HG03469 (cell line): Measurements from ENCODE around the gene IDE.
"Not testable (repeated sequence)": the region's sequence is repeated elsewhere in the genome, so short reads cannot be mapped to it uniquely, and the experiment has no call there.

Experiments used
- ATAC-seq: cut with Tn5 transposase; IDR thresholded peaks from one replicate; pipeline ENCODE4 v1.9.1; 2021; ENCODE audit warnings: mild to moderate bottlenecking, moderate library complexity, moderate number of reproducible peaks; ENCODE audit not compliant: unreplicated experiment

The IDE gene

DNA sequence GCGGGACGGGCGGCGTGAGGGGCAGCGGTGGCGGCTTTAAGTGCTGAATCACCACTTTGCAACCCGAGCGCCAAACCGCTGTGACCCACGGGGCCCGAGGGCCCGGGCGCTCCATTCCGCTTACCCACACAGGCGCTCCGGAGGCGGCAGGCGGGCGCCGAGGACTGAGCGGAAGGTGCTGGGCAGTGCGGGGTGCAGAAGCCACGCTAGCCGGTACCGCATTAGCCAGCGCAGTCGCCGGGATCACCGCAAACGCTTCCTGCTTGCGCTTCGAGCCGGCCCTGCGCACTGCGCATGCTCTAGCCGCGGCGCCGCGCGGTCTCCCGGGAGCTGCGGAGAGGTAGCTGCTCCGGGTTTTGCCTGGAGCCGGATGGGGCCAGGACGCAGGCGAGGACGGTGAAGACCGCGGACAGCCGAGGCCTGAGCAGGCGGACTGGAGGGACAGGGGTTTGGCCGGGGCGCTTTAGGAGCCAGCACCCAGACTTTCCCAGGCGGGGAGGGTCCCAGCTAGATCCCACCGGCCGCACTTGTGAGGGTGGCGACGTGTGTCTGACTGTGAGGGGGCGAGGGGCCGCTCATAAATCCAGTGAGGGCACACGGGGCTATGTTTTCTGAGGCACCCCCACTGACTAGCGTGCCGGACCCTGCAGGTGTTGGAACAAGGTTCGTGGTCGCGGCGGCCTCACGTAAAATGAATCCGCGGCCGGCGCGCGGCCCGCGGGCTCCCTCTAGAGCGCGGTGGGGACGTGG is at the start of gene IDE:
TSS of gene IDE (minus strand) at position 296 of the 750 bp plus-strand sequence. CDS start at position 222, 74 bp downstream.
- ATAC-seq, result peak; percentile 47

DNA sequence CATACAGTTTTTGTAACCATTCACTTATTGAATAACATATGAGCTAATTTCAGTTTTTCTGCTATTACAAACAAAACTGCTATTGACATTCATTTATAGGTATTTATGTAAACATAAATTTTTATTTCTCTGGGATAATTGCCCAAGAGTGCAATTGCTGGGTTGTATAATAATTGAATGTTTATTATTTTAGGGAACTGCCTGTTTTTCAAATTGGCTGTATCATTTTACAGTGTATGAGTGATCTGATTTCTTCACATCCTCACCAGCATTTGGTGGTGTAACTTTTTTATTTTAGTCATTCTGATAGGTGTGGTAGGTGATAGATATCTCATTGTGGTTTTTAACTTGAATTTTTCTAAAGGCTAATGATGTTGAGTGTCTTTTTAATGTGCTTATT is 45.5 kb upstream of the IDE start:
- ATAC-seq, result no peak

GRCh38 chr10:92615515-92615914 is 41.6 kb upstream of the IDE start:
- no peak for ATAC-seq

- ATAC-seq, result no peak
Observed at GRCh38 chr10:92604841-92605240, 30.9 kb upstream of the IDE start.

- ATAC-seq, result no peak
Observed at GRCh38 chr10:92598321-92598720, 24.4 kb upstream of the IDE start.

GRCh38 chr10:92595505-92595904 is 21.6 kb upstream of the IDE start:
- ATAC-seq, result no peak

- ATAC-seq, result no peak
Observed at GRCh38 chr10:92593619-92594588, 20.0 kb upstream of the IDE start.

- peak; percentile 68 for ATAC-seq
Observed at GRCh38 chr10:92592761-92593618, 19.1 kb upstream of the IDE start, which contains the start of gene KIF11. Gene KIF11, plus strand, starts transcription at chr10:92593130. Its CDS starts 246 bp downstream, at chr10:92593376.

DNA sequence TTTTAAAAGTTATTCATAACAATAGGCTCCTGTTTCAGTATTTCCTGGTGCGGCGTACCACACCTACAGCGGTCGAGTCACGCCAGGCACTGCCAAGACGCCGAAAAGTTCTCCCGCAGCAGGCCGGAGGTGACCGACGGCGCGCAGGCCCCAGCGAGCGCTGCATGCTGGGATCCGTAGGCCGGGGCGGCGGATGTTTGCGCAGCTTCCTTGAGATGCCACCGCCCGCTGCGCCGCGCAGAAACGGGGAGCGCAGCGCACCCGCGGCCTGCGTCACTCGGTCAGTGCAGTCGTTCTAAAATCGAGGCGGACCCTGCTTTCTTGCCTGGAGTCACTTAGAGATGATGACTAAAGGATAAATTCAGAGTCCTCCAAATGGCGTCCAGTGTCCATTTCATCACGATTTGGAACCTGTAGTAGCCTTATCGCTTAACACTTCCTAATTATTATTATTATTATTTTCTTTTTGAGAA is 17.7 kb upstream of the IDE start:
- peak; percentile 54 for ATAC-seq

GRCh38 chr10:92590623-92591549 is 17.0 kb upstream of the IDE start:
- ATAC-seq, result no peak

GRCh38 chr10:92582347-92582746 is 8.5 kb upstream of the IDE start:
- not testable (repeated sequence) for ATAC-seq

GRCh38 chr10:92575961-92576360 is 2.1 kb upstream of the IDE start:
- no peak for ATAC-seq

DNA sequence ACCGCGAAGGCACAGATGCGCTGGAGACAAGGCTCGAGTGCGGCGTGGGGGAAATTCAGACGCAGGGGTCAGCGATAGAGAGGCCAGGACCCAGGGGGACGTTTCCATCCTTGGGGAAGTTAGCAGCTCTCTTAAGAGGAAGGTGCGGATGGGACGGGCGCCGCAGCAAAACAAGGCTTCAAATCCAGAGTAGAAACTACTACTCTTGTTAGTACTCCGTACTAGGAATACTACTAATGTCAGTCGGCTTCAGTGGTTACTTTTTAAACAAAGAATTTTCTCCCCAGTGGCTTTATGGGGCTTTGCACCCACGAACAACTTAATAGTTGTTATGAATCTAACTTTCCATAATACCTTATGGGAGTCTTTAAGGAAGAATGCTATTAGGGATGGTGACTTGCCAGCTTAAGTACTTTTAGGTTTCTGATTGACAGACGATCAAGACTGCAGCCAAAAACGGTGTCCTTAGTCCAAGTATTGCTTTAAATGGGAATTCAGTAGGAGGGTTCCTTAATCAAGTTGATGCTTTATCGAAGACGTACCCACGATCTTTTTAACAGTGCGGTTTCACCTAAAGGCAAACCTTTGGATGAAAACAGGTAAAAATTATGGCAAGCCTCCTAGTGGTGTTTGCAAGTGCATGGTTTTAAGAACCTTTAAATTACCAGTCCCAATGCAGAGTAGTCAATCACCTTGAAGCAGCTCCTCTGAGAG is 812 bp upstream of the IDE start:
- ATAC-seq, result peak; percentile 9

DNA sequence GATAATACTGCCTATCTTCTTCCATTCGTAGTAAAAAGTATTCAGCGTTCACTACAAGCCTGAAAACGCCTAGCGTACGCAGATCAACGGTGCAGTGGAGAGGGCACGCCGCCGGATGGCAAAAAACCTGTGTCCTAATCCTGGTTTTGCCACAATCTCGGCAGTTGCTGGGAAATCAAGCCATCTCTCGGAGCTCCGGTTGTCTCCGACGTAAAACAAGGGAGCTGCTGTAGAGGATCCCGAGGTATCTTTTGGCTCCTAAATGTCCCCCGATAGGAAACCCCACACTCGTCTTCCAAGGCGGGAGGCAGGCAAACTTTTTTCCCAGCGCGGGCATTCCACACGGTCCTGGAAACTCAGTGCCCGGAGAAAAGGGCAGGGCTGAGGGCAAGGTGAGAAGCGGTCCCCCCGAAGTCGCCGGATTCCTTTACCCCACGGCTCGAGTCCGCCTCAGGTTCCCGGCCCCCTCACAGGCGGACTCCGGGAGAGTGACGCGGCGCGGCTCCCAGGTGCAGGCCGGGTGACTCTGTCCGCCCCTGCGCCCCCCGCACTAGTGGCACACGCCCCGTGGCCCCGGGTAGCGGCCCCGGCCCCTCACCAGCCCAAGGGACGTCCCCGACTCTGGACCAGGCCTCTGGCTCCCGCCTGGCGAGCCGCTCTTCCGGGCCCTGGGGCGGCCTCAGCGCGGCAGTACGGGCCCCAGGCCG is 649 bp downstream of the IDE start:
- ATAC-seq, result peak; percentile 12

DNA sequence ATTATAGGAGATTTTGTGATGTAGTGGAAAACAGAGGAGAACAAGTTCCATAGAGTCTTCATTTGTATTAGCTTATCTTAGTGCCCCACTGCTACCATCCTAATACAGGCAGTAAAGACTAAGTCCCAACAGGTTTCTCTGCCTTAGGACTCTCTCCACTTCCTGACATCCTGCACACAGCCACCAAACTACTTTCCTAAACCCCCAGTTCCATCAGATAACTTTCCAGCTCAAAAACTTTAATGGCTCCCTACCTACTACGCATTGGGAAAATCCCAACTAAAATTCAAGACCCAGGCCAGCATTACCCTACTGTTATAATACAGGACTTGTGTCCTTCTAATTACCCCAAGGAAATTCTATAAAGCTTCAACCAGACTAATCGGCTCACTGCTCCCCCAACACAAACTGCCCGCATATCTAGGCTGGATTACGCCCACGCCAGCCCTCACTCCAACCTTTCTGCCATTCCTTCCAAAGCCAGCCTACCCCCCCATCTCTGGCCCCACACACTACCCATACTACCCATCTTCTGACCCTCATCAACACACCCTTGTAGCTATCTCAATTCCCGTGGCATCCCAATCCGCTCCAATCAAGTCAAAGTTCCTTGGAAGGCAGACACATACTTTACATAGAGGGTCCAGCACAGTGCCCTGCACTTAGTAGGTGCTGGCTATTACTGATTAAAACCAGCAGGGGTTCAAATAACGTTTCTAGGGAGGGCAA is 1.4 kb downstream of the IDE start:
- ATAC-seq, result no peak

GRCh38 chr10:92571649-92572048 is 2.2 kb downstream of the IDE start:
- ATAC-seq, result no peak

GRCh38 chr10:92569663-92570062 is 4.2 kb downstream of the IDE start:
- not testable (repeated sequence) for ATAC-seq

GRCh38 chr10:92569071-92569470 is 4.8 kb downstream of the IDE start:
- no peak for ATAC-seq
